ENCODE data around the gene ARHGEF12. TPM values are rescaled to one million over a fixed set of nuclear protein-coding genes. Genes with fewer than 3 reads are reported as not detected.

The ARHGEF12 gene
- total and polyA plus RNA-seq, 10 of the 15 experiments (the other 5 are each of a cell fraction or from before 2014, with no cell fraction given), result 2.7 to 40.8 (median 20.9) TPM

DNA sequence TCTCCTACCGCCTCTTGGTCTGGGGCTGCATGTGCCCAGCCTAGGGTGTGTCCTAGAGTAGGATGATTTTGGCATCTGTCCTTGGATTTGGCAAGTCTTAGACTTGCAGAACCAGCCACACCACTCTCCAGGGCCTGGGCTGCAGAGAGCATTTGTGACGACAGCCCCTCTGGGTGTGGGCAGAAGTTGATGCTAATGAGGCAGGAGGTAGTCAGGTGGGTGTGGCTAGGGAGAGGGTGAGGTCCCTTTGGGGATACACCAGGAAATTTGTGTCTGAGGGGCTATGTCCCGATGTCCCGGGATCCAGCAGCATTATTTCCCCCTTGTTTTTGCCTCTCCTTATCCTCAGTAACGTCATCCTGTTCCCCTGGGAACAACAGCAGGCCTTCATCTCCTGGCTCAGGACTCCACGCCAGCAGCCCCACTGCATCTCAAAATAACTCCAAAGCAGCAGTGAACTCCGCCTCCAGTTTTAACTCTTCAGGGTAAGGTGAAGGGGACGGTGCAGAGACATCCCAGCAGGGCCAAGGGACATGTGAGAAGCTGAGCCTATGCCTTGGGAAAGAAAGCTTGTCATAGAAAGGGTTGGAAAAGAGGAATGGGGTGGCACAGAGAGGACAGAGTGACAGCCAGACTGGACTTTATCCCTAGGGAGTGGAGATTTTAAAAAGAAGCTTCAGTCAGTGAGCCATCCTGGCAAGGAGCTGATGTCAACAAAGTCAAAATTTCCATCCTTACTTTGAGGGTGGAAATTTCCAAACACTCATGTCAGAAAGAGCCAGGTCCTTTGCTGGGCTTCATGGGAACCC is 19.1 kb upstream of the ARHGEF12 start:
- Histone ChIP-seq H3K36me3 (ENCODE audit: control insufficient read depth in 2 of 2, insufficient read depth in 2 of 2, low read length in 1 of 2) (no peaks in the 10 kb centered on the region), H3K4me3 (no peak overlapping the region), H3K27me3 (replicated peaks in 1 of 2; ENCODE audit: control insufficient read depth in 2 of 2, insufficient read depth in 2 of 2, low read length in 1 of 2) (peaks cover 0 to 2% of the 10 kb centered on the region in 2 experiments; a peak in 2 of 4 replicates), H2AFZ (ENCODE audit: control insufficient read depth, low read depth, low read length) (no peak overlapping the region), H3K9ac (ENCODE audit: control insufficient read depth, insufficient read depth, low read length) (no peak overlapping the region), H3K27ac (ENCODE audit: control insufficient read depth, insufficient read depth) (no peak overlapping the region), H3K4me2 (ENCODE audit: control insufficient read depth, insufficient read depth) (no peak overlapping the region), H3K4me1 (ENCODE audit: control insufficient read depth, insufficient read depth, low read length) (no peaks in the 10 kb centered on the region), H3K9me3 (replicated peaks; ENCODE audit: control insufficient read depth, insufficient read depth, low read length) (no peaks in the 10 kb centered on the region), H3K79me2 (ENCODE audit: control insufficient read depth, insufficient read depth, low read length) (no peaks in the 10 kb centered on the region), H4K20me1 (ENCODE audit: control insufficient read depth, insufficient read depth) (no peaks in the 10 kb centered on the region)
- intact Hi-C loops (cut with micrococcal nuclease; ENCODE audit: unreplicated experiment), result no loop called here
- WGBS (ENCODE audit: insufficient coverage, insufficient replicate concordance, low lambda C conversion rate, missing lambda C conversion rate), result 21% methylated on average over 6 of the region's 8 CpGs
- DNase-seq (ENCODE audit: low read depth, low spot score) (no peak), FAIRE-seq (no peak), ATAC-seq (0 out of 3 replicates have a peak, but pooled peaks have one; percentile 18)
- in situ Hi-C loops (cut with MboI), result no loop called here
- POLR2A ChIA-PET, result interaction anchor here (1.4 kb wide), 1 partner anchor 9 kb away, joined by 3 read pairs; no protein-coding TSS in a partner anchor
- RAD21 ChIA-PET (ENCODE audit: unreplicated experiment), result interaction anchor here (1.0 kb wide), 1 partner anchor 17 kb away, joined by 3 read pairs; no protein-coding TSS in a partner anchor
- CTCF ChIA-PET, result interaction anchor here (0.6 to 1.9 kb wide), 5 partner anchors 9 to 81 kb away, joined by 3 to 13 read pairs (median 3); no protein-coding TSS in a partner anchor
- no TSS peak for BruUV-seq (replicated peaks)
- SMC1A ChIA-PET (ENCODE audit: uncharacterized antibody, unreplicated experiment), result interaction anchor here (0.7 to 3.3 kb wide), 5 partner anchors 14 to 335 kb away, joined by 3 to 18 read pairs (median 3); no protein-coding TSS in a partner anchor
- TF ChIP-seq REST (IDR thresholded peaks at IDR 0.05; ENCODE audit: low read depth, low read length) (no peak), CTCF (IDR thresholded peaks at IDR 0.05 in 2 of 3, conservative IDR thresholded peaks at IDR 0.05 in 1 of 3; ENCODE audit: control insufficient read depth in 2 of 3, extremely low read depth in 1 of 3, insufficient read depth in 1 of 3, low read depth in 3 of 3, low read length in 3 of 3) (no peak), ZNF207 (IDR thresholded peaks at IDR 0.05; ENCODE audit: borderline replicate concordance) (no peak), ZNF622 (IDR thresholded peaks at IDR 0.05) (no peak), ZBED1 (IDR thresholded peaks at IDR 0.05; ENCODE audit: borderline replicate concordance) (no peak), STAT1 (conservative IDR thresholded peaks at IDR 0.05) (no peak), USF1 (IDR thresholded peaks at IDR 0.05; ENCODE audit: borderline replicate concordance, extremely low read length, insufficient read depth, low read depth, low read length) (no peak), SMAD5 (IDR thresholded peaks at IDR 0.05; ENCODE audit: low read depth) (no peak), SP1 (IDR thresholded peaks at IDR 0.05; ENCODE audit: low read depth, low read length) (no peak)
- TF ChIP-seq, protein P1, sequence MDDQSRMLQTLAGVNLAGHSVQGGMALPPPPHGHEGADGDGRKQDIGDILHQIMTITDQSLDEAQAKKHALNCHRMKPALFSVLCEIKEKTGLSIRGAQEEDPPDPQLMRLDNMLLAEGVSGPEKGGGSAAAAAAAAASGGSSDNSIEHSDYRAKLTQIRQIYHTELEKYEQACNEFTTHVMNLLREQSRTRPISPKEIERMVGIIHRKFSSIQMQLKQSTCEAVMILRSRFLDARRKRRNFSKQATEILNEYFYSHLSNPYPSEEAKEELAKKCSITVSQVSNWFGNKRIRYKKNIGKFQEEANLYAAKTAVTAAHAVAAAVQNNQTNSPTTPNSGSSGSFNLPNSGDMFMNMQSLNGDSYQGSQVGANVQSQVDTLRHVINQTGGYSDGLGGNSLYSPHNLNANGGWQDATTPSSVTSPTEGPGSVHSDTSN (IDR thresholded peaks at IDR 0.05; ENCODE audit: insufficient replicate concordance, low read depth, low read length), result no peak
- TF ChIP-seq, protein P2, sequence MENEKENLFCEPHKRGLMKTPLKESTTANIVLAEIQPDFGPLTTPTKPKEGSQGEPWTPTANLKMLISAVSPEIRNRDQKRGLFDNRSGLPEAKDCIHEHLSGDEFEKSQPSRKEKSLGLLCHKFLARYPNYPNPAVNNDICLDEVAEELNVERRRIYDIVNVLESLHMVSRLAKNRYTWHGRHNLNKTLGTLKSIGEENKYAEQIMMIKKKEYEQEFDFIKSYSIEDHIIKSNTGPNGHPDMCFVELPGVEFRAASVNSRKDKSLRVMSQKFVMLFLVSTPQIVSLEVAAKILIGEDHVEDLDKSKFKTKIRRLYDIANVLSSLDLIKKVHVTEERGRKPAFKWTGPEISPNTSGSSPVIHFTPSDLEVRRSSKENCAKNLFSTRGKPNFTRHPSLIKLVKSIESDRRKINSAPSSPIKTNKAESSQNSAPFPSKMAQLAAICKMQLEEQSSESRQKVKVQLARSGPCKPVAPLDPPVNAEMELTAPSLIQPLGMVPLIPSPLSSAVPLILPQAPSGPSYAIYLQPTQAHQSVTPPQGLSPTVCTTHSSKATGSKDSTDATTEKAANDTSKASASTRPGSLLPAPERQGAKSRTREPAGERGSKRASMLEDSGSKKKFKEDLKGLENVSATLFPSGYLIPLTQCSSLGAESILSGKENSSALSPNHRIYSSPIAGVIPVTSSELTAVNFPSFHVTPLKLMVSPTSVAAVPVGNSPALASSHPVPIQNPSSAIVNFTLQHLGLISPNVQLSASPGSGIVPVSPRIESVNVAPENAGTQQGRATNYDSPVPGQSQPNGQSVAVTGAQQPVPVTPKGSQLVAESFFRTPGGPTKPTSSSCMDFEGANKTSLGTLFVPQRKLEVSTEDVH (IDR thresholded peaks at IDR 0.05; ENCODE audit: low read depth, partially characterized antibody), result no peak
